ENCODE measurements around the gene NCR2. TPM values are rescaled to one million over a fixed set of nuclear protein-coding genes. Genes with fewer than 3 reads are reported as not detected.

The NCR2 gene
- total RNA-seq, 1 experiment from 2014 or later, result not detected

DNA sequence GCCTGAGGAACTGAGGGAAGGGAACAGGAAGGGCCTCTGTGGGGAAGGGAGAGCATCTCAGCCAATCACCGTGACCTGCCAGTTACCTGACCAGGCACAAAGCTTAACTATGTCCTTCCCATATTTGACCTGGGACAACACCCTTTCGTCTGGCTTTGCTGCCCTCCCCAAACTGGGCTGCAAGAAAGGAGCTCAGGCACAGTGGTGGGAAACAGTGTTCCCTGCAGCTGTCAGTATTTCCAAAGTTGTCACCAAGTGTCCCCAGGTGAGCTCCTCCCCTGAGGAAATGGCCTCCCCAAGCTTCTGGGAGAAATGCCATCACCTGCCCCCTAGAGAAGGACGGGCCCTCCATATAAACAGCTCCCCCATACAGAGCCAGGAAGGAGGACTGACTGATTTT, 17.9 kb downstream of the NCR2 start:
- Mint-ChIP-seq H3K27ac (ENCODE audit: unreplicated experiment) (no peak overlapping the region), H3K4me1 (ENCODE audit: low read depth, unreplicated experiment) (peaks cover 13% of the 10 kb centered on the region), H3K27me3 (ENCODE audit: unreplicated experiment) (peaks cover 82% of the 10 kb centered on the region), H3K4me3 (ENCODE audit: low read depth, unreplicated experiment) (no peak overlapping the region), H3K9me3 (ENCODE audit: low read depth, unreplicated experiment) (peaks cover 3% of the 10 kb centered on the region), H3K36me3 (ENCODE audit: insufficient read depth, unreplicated experiment) (no peaks in the 10 kb centered on the region)
- no peak for DNase-seq
- TF ChIP-seq, protein P1, sequence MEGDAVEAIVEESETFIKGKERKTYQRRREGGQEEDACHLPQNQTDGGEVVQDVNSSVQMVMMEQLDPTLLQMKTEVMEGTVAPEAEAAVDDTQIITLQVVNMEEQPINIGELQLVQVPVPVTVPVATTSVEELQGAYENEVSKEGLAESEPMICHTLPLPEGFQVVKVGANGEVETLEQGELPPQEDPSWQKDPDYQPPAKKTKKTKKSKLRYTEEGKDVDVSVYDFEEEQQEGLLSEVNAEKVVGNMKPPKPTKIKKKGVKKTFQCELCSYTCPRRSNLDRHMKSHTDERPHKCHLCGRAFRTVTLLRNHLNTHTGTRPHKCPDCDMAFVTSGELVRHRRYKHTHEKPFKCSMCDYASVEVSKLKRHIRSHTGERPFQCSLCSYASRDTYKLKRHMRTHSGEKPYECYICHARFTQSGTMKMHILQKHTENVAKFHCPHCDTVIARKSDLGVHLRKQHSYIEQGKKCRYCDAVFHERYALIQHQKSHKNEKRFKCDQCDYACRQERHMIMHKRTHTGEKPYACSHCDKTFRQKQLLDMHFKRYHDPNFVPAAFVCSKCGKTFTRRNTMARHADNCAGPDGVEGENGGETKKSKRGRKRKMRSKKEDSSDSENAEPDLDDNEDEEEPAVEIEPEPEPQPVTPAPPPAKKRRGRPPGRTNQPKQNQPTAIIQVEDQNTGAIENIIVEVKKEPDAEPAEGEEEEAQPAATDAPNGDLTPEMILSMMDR (IDR thresholded peaks at IDR 0.05; ENCODE audit: unreplicated experiment), result no peak
- intact Hi-C loops (cut with micrococcal nuclease; ENCODE audit: unreplicated experiment), result no loop called here
- no TSS peak for BruUV-seq (replicated peaks)
- CTCF ChIA-PET, result no interaction called here

DNA sequence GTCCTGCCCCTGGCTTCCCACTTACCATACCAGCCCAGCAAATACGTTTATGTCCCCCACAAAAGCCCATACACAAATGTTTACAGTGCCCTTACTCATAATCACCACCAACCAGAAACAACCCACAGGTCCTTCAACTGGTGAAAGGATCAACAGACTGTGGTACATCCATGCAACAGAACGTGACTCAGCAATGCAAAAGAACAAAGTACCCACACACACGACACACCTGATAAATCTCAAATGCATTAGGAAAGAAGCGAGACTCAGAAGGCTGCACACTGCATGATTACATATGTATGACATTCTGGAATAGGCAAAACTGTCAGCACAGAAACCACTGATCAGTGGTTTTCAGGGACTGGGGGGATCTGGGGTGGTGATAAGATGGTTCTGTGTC, 20.5 kb downstream of the NCR2 start:
- no TSS peak for BruUV-seq (replicated peaks)
- H3K4me1 Mint-ChIP-seq (ENCODE audit: low read depth, unreplicated experiment), result peaks cover 13% of the 10 kb centered on the region
- peaks cover 85% of the 10 kb centered on the region for H3K27me3 Mint-ChIP-seq (ENCODE audit: unreplicated experiment)
- no peak overlapping the region for H3K27ac Mint-ChIP-seq (ENCODE audit: unreplicated experiment)
- TF ChIP-seq, protein P1 (IDR thresholded peaks at IDR 0.05; ENCODE audit: unreplicated experiment), result no peak
- H3K36me3 Mint-ChIP-seq (ENCODE audit: insufficient read depth, unreplicated experiment), result no peaks in the 10 kb centered on the region
- no peak for DNase-seq
- peaks cover 8% of the 10 kb centered on the region for H3K9me3 Mint-ChIP-seq (ENCODE audit: low read depth, unreplicated experiment)
- H3K4me3 Mint-ChIP-seq (ENCODE audit: low read depth, unreplicated experiment), result no peak overlapping the region
- CTCF ChIA-PET, result interaction anchor here (0.8 to 1.0 kb wide), 2 partner anchors 77 to 309 kb away, joined by 3 to 5 read pairs; no protein-coding TSS in a partner anchor
- intact Hi-C loops (cut with micrococcal nuclease; ENCODE audit: unreplicated experiment), result no loop called here

DNA sequence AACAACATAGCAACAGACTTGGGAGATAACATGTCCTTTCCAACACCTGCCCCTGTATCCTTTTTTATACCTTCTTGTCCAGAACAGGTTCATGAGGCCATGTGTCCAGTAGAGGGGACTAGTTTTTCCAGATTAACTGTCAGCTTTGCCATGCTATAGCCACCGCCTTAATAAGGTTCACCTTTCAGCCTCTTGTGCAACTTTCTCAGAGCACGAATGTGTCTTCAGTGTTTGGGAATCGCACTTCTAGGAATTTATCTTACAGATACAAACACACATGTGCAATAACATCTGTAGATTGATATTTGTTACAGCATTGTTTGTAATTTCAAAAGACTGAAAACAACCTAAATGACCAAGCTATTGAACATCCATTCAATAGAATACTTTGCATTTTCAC, 21.4 kb downstream of the NCR2 start:
- CTCF ChIA-PET, result interaction anchor here (0.8 to 1.0 kb wide), 3 partner anchors 23 to 310 kb away, joined by 3 to 5 read pairs (median 3); no protein-coding TSS in a partner anchor
- H3K27ac Mint-ChIP-seq (ENCODE audit: unreplicated experiment), result no peak overlapping the region
- peaks cover 76% of the 10 kb centered on the region for H3K27me3 Mint-ChIP-seq (ENCODE audit: unreplicated experiment)
- peaks cover 13% of the 10 kb centered on the region for H3K4me1 Mint-ChIP-seq (ENCODE audit: low read depth, unreplicated experiment)
- DNase-seq, result no peak
- H3K9me3 Mint-ChIP-seq (ENCODE audit: low read depth, unreplicated experiment), result peaks cover 9% of the 10 kb centered on the region
- intact Hi-C loops (cut with micrococcal nuclease; ENCODE audit: unreplicated experiment), result no loop called here
- BruUV-seq (replicated peaks), result no TSS peak
- no peak overlapping the region for H3K4me3 Mint-ChIP-seq (ENCODE audit: low read depth, unreplicated experiment)
- TF ChIP-seq, protein P1 (IDR thresholded peaks at IDR 0.05; ENCODE audit: unreplicated experiment), result no peak
- H3K36me3 Mint-ChIP-seq (ENCODE audit: insufficient read depth, unreplicated experiment), result no peaks in the 10 kb centered on the region

DNA sequence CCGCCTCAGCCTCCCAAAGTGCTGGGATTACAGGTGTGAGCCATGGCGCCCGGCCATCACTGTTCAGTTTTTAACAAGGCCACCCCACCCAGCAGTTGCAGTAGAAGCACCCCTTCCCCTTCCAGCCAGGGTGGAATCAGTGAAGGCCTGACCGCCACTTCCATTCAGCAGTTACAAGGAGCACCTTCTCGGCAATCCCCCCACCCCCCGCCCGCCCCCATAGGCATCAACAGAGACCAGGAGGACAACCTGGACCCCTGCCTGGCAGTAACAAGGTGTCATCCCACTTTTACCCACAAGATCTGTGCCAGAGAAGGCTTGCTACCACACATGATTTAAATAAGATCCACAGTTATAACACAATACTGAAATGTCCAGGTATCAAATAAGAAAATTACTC, 23.1 kb downstream of the NCR2 start:
- H3K4me3 Mint-ChIP-seq (ENCODE audit: low read depth, unreplicated experiment), result no peak overlapping the region
- intact Hi-C loops (cut with micrococcal nuclease; ENCODE audit: unreplicated experiment), result no loop called here
- H3K36me3 Mint-ChIP-seq (ENCODE audit: insufficient read depth, unreplicated experiment), result no peaks in the 10 kb centered on the region
- CTCF ChIA-PET, result no interaction called here
- TF ChIP-seq, protein P1 (IDR thresholded peaks at IDR 0.05; ENCODE audit: unreplicated experiment), result no peak
- DNase-seq, result no peak
- H3K27ac Mint-ChIP-seq (ENCODE audit: unreplicated experiment), result no peak overlapping the region
- no TSS peak for BruUV-seq (replicated peaks)
- H3K27me3 Mint-ChIP-seq (ENCODE audit: unreplicated experiment), result peaks cover 59% of the 10 kb centered on the region
- H3K4me1 Mint-ChIP-seq (ENCODE audit: low read depth, unreplicated experiment), result no peaks in the 10 kb centered on the region
- H3K9me3 Mint-ChIP-seq (ENCODE audit: low read depth, unreplicated experiment), result peaks cover 11% of the 10 kb centered on the region
